Measurements from ENCODE around the gene SHISA4. TPM values are rescaled to one million over a fixed set of nuclear protein-coding genes. Genes with fewer than 3 reads are reported as not detected.
A peak's percentile ranks its signal among the peaks of the same experiment; 100 is the strongest.

SHISA4 gene
- total and polyA plus RNA-seq, 7 donors, result 74.8 to 264 (median 148) TPM

- no peak overlapping the region for H3K4me3 ChIP-seq
Observed at GRCh38 chr1:201905234-201905890, 16.7 kb downstream of the SHISA4 start.

GRCh38 chr1:201906336-201906735, 17.6 kb downstream of the SHISA4 start:
- peak overlapping the region; percentile 75 for H3K27ac ChIP-seq
- DNase-seq (peak in 1 of 2 donors; percentile 45), ATAC-seq (peak; percentile 42 to 54 (median 45))
- no peak for TF ChIP-seq CTCF (IDR thresholded peaks at IDR 0.05)
- intact Hi-C loops (cut with DNase I), result no loop called here
- H3K36me3 ChIP-seq (ENCODE audit: insufficient read depth in 1 of 2, low read depth in 1 of 2), result no peaks in the 10 kb centered on the region
- no peaks in the 10 kb centered on the region for H3K27me3 ChIP-seq (ENCODE audit: insufficient read depth in 3 of 3, low read length in 2 of 3)
- H3K4me1 ChIP-seq, result peaks cover 47% of the 10 kb centered on the region
- H3K4me3 ChIP-seq, result no peak overlapping the region
- WGBS, 3 donors, result 50 to 73% (median 65%) methylated on average over 3 of the region's 3 CpGs
- no peaks in the 10 kb centered on the region for H3K9me3 ChIP-seq

More at GRCh38 chr1:201905234-201905890, 16.7 kb downstream of the SHISA4 start:
- no peak for TF ChIP-seq CTCF (IDR thresholded peaks at IDR 0.05)
- Histone ChIP-seq H3K27me3 (ENCODE audit: insufficient read depth in 3 of 3, low read length in 2 of 3) (no peaks in the 10 kb centered on the region), H3K27ac (peak overlapping the region; percentile 75), H3K4me1 (peaks cover 47% of the 10 kb centered on the region), H3K36me3 (ENCODE audit: insufficient read depth in 1 of 2, low read depth in 1 of 2) (peaks cover 0 to 5% of the 10 kb centered on the region in 2 donors), H3K9me3 (no peaks in the 10 kb centered on the region)
- intact Hi-C loops (cut with DNase I), result no loop called here
- no peak for DNase-seq
- WGBS, 3 donors, result 28 to 57% (median 33%) methylated on average over 6 of the region's 6 CpGs
- peak in 3 of 4 donors; percentile 17 to 25 (median 24) for ATAC-seq

- H3K9me3 ChIP-seq, result no peaks in the 10 kb centered on the region
- H3K4me3 ChIP-seq, result no peak overlapping the region
- H3K36me3 ChIP-seq (ENCODE audit: insufficient read depth in 1 of 2, low read depth in 1 of 2), result peaks cover 0 to 1% of the 10 kb centered on the region in 2 donors
- H3K4me1 ChIP-seq, result peaks cover 44% of the 10 kb centered on the region
- H3K27me3 ChIP-seq (ENCODE audit: insufficient read depth in 3 of 3, low read length in 2 of 3), result no peaks in the 10 kb centered on the region
- TF ChIP-seq CTCF (IDR thresholded peaks at IDR 0.05), result no peak
- ATAC-seq, result no peak
- peak overlapping the region; percentile 75 for H3K27ac ChIP-seq
- peak in 1 of 2 donors; percentile 15 for DNase-seq
- intact Hi-C loops (cut with DNase I), result no loop called here
- 60 to 93% (median 64%) methylated on average over 6 of the region's 6 CpGs for WGBS, 3 donors
Observed at GRCh38 chr1:201907621-201908020, 18.9 kb downstream of the SHISA4 start.

- WGBS, 3 donors, result 61 to 77% (median 66%) methylated on average over 4 of the region's 4 CpGs
- intact Hi-C loops (cut with DNase I), result no loop called here
- H3K27me3 ChIP-seq (ENCODE audit: insufficient read depth in 3 of 3, low read length in 2 of 3), result no peaks in the 10 kb centered on the region
- H3K4me1 ChIP-seq, result peaks cover 27% of the 10 kb centered on the region
- H3K9me3 ChIP-seq, result no peaks in the 10 kb centered on the region
- TF ChIP-seq CTCF (IDR thresholded peaks at IDR 0.05), result no peak
- DNase-seq (no peak), ATAC-seq (no peak)
- peaks cover 0 to 4% of the 10 kb centered on the region in 2 donors for H3K36me3 ChIP-seq (ENCODE audit: insufficient read depth in 1 of 2, low read depth in 1 of 2)
- peak overlapping the region; percentile 2 for H3K27ac ChIP-seq
- H3K4me3 ChIP-seq, result no peak overlapping the region
Observed at GRCh38 chr1:201911826-201912571, 23.3 kb downstream of the SHISA4 start.
